Thymus (tissue), 11 donors: ENCODE measurements around the gene SEC22A. TPM values are rescaled to one million over a fixed set of nuclear protein-coding genes. Genes with fewer than 3 reads are reported as not detected.

Experiments
- DNase-seq, 9 donors: peaks; one replicate each; pipeline ENCODE4 v3.0.0-alpha.2; 2013; ENCODE audit warnings: low spot score in 9 of 9, low read depth in 6 of 9, missing footprints in 1 of 9
- H3K27ac ChIP-seq, 2 donors: one replicate each; pipeline ENCODE4 v1.5.1; 2013; ENCODE audit warnings: control low read depth in 1 of 2, low read depth in 1 of 2, low read length in 1 of 2, mild to moderate bottlenecking in 1 of 2, moderate library complexity in 1 of 2
- H3K27me3 ChIP-seq, 2 donors: one replicate each; pipeline ENCODE4 v1.5.1; 2013; ENCODE audit warnings: low read length in 1 of 2; ENCODE audit not compliant: control insufficient read depth in 2 of 2, insufficient read depth in 1 of 2
- H3K36me3 ChIP-seq, 2 donors: one replicate each; pipeline ENCODE4 v1.5.1; 2013; ENCODE audit warnings: low read length in 1 of 2, mild to moderate bottlenecking in 1 of 2, moderate library complexity in 1 of 2; ENCODE audit not compliant: control insufficient read depth in 2 of 2, insufficient read depth in 2 of 2
- H3K4me1 ChIP-seq, 2 donors: one replicate each; pipeline ENCODE4 v1.5.1; 2013; ENCODE audit warnings: low read length in 2 of 2; ENCODE audit not compliant: control insufficient read depth in 2 of 2, insufficient read depth in 2 of 2
- H3K4me3 ChIP-seq, 2 donors: one replicate each; pipeline ENCODE4 v1.5.1; 2013; ENCODE audit warnings: low read length in 2 of 2, control low read depth in 1 of 2, mild to moderate bottlenecking in 1 of 2
- H3K9me3 ChIP-seq, 2 donors: one replicate each; pipeline ENCODE4 v1.5.1; 2013; ENCODE audit warnings: low read length in 1 of 2, mild to moderate bottlenecking in 1 of 2; ENCODE audit not compliant: control insufficient read depth in 2 of 2, insufficient read depth in 1 of 2
- WGBS: extraction: QIAGEN DNeasy Blood & Tissue Kit; methylation state at CpG from one replicate; pipeline ENCODE4 v1.1.7; 2013; 5-methylcytosine and 5-hydroxymethylcytosine counted together
- polyA plus RNA-seq: library from polyadenylated mRNA; stranded (reverse); fragments of 200-250 nt; gene quantifications from one replicate; pipeline ENCODE4 v1.2.3, GENCODE V29; 2013
- total RNA-seq: library from RNA; stranded (reverse); fragments of 120-200 nt; gene quantifications from one replicate; pipeline ENCODE4 v1.2.4, GENCODE V29; 2013
- donor health status: healthy.

The SEC22A gene
- total and polyA plus RNA-seq, 2 donors: 15.8 to 23.2 TPM

- DNase-seq: no peak
- over 99% methylated on average over 2 of the region's 2 CpGs for WGBS
- Histone ChIP-seq H3K4me1 (no peaks in the 10 kb centered on the region), H3K4me3 (no peak overlapping the region), H3K9me3 (no peaks in the 10 kb centered on the region), H3K27ac (no peak overlapping the region), H3K36me3 (peaks cover 0 to 3% of the 10 kb centered on the region in 2 donors), H3K27me3 (no peaks in the 10 kb centered on the region)
Observed at GRCh38 chr3:123263941-123264340, 62.2 kb downstream of the SEC22A start.

GRCh38 chr3:123267821-123268220, 66.1 kb downstream of the SEC22A start:
- 97% methylated on average over 2 of the region's 2 CpGs for WGBS

GRCh38 chr3:123270818-123271217, 69.1 kb downstream of the SEC22A start:
- Histone ChIP-seq H3K27ac (no peak overlapping the region), H3K9me3 (no peaks in the 10 kb centered on the region), H3K27me3 (no peaks in the 10 kb centered on the region), H3K4me1 (no peaks in the 10 kb centered on the region), H3K4me3 (no peak overlapping the region), H3K36me3 (peaks cover 4 to 5% of the 10 kb centered on the region in 2 donors)
- DNase-seq: no peak
- over 99% methylated on average over 2 of the region's 2 CpGs for WGBS

More at GRCh38 chr3:123267821-123268220, 66.1 kb downstream of the SEC22A start:
- H3K4me3 ChIP-seq: no peak overlapping the region
- no peaks in the 10 kb centered on the region for H3K9me3 ChIP-seq
- DNase-seq: no peak
- no peaks in the 10 kb centered on the region for H3K27me3 ChIP-seq
- H3K36me3 ChIP-seq: peaks cover 5 to 6% of the 10 kb centered on the region in 2 donors
- H3K27ac ChIP-seq: no peak overlapping the region
- no peaks in the 10 kb centered on the region for H3K4me1 ChIP-seq

- DNase-seq: no peak
- Histone ChIP-seq H3K27me3 (no peaks in the 10 kb centered on the region), H3K27ac (no peak overlapping the region), H3K4me1 (no peaks in the 10 kb centered on the region), H3K4me3 (no peak overlapping the region), H3K9me3 (no peaks in the 10 kb centered on the region), H3K36me3 (peaks cover 4 to 5% of the 10 kb centered on the region in 2 donors)
- 78% methylated on average over 5 of the region's 5 CpGs for WGBS
Observed at GRCh38 chr3:123271466-123272159, 69.9 kb downstream of the SEC22A start.

- H3K27me3 ChIP-seq: no peaks in the 10 kb centered on the region
- DNase-seq: no peak
- whole genome bisulfite sequencing: 95% methylated on average over 2 of the region's 2 CpGs
- H3K9me3 ChIP-seq: no peaks in the 10 kb centered on the region
- H3K27ac ChIP-seq: no peak overlapping the region
- H3K36me3 ChIP-seq: peaks cover 4 to 5% of the 10 kb centered on the region in 2 donors
- no peaks in the 10 kb centered on the region for H3K4me1 ChIP-seq
- no peak overlapping the region for H3K4me3 ChIP-seq
Observed at GRCh38 chr3:123272547-123272946, 70.8 kb downstream of the SEC22A start.

GRCh38 chr3:123275691-123276090, 73.9 kb downstream of the SEC22A start:
- WGBS: 91% methylated on average over 3 of the region's 3 CpGs
- Histone ChIP-seq H3K4me1 (no peaks in the 10 kb centered on the region), H3K27me3 (no peaks in the 10 kb centered on the region), H3K27ac (no peak overlapping the region), H3K9me3 (no peaks in the 10 kb centered on the region), H3K36me3 (peaks cover 4 to 5% of the 10 kb centered on the region in 2 donors), H3K4me3 (no peak overlapping the region)
- DNase-seq: no peak

GRCh38 chr3:123276346-123277006, 74.7 kb downstream of the SEC22A start:
- DNase-seq: no peak
- Histone ChIP-seq H3K27ac (no peak overlapping the region), H3K36me3 (peaks cover 4% of the 10 kb centered on the region in 2 donors), H3K4me1 (no peaks in the 10 kb centered on the region), H3K9me3 (no peaks in the 10 kb centered on the region), H3K27me3 (no peaks in the 10 kb centered on the region), H3K4me3 (no peak overlapping the region)
- WGBS: 90% methylated on average over 10 of the region's 10 CpGs

- no peaks in the 10 kb centered on the region for H3K36me3 ChIP-seq
Observed at GRCh38 chr3:123277106-123277505, 75.4 kb downstream of the SEC22A start.

GRCh38 chr3:123278446-123278845, 76.7 kb downstream of the SEC22A start:
- no peak for DNase-seq
- Histone ChIP-seq H3K9me3 (no peaks in the 10 kb centered on the region), H3K36me3 (no peaks in the 10 kb centered on the region), H3K4me3 (no peak overlapping the region), H3K27me3 (no peaks in the 10 kb centered on the region), H3K27ac (no peak overlapping the region), H3K4me1 (no peaks in the 10 kb centered on the region)
- WGBS: 94% methylated on average over 5 of the region's 5 CpGs

More at GRCh38 chr3:123277106-123277505, 75.4 kb downstream of the SEC22A start:
- WGBS: 93% methylated on average over 6 of the region's 6 CpGs
- no peak for DNase-seq
- Histone ChIP-seq H3K9me3 (no peaks in the 10 kb centered on the region), H3K27me3 (no peaks in the 10 kb centered on the region), H3K4me3 (no peak overlapping the region), H3K27ac (no peak overlapping the region), H3K4me1 (no peaks in the 10 kb centered on the region)
